Measurements from ENCODE around the gene FGD4.
A peak's percentile ranks its signal among the peaks of the same experiment; 100 is the strongest.
"Not testable (repeated sequence)": the region's sequence is repeated elsewhere in the genome, so short reads cannot be mapped to it uniquely, and the experiment has no call there.

FGD4 gene

DNA sequence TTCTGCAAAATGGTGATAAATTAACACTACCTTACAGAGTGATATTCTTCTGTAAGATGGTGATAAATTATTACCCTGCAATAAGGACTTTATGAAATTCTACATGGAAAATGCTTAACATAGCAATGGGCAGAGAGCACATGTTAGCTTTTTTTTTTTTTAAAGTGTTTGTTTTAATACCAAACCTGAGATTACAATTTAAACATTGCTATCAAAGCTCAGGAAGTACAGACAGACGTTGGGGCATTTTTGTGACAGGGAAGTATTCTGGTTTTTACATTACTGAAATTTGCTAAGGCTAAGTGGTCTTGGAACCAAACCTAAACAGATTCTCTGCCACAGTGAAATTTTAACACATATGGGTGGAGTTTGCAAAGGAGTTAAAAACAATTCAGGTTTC is 133.1 kb downstream of the FGD4 start:
- Histone ChIP-seq H3K27me3 (ENCODE audit: control insufficient read depth in 2 of 2, insufficient read depth in 2 of 2, low read length in 2 of 2) (no peaks in the 10 kb centered on the region), H3K27ac (ENCODE audit: low read depth in 2 of 2, low read length in 2 of 2) (peak overlapping the region in 1 of 2 donors; percentile 31), H3K4me3 (ENCODE audit: low read length in 2 of 2) (no peak overlapping the region), H3K9ac (ENCODE audit: low read depth in 1 of 2, low read length in 2 of 2) (no peak overlapping the region), H3K9me3 (ENCODE audit: control insufficient read depth in 2 of 2, low read length in 2 of 2) (no peaks in the 10 kb centered on the region), H3K36me3 (ENCODE audit: control insufficient read depth in 2 of 2, insufficient read depth in 2 of 2, low read length in 2 of 2) (no peaks in the 10 kb centered on the region), H3K4me1 (ENCODE audit: control insufficient read depth in 2 of 2, insufficient read depth in 2 of 2, low read length in 2 of 2) (peaks cover 16 to 34% of the 10 kb centered on the region in 2 donors)

DNA sequence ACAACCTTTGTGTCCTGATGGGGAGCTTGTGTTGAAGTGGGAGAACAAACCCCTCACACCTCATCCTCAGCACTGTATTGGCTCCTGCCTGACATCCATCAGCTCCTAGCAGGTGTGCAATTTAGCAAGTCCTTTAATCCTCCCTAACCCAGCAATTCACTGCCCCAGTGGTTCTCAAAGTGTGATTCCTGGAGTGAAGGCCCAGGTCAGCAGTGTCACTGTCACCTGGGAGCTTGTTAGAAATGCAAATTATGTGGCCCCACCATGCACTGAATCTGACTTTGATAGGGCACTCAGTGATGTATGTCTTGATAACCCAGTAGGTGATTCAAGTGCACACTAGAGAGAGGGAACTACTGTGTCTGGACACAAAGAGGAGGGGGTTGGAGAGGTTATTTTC is 133.6 kb downstream of the FGD4 start:
- Histone ChIP-seq H3K9ac (ENCODE audit: low read depth in 1 of 2, low read length in 2 of 2) (no peak overlapping the region), H3K4me1 (ENCODE audit: control insufficient read depth in 2 of 2, insufficient read depth in 2 of 2, low read length in 2 of 2) (peaks cover 16 to 34% of the 10 kb centered on the region in 2 donors), H3K36me3 (ENCODE audit: control insufficient read depth in 2 of 2, insufficient read depth in 2 of 2, low read length in 2 of 2) (no peaks in the 10 kb centered on the region), H3K4me3 (ENCODE audit: low read length in 2 of 2) (no peak overlapping the region), H3K9me3 (ENCODE audit: control insufficient read depth in 2 of 2, low read length in 2 of 2) (no peaks in the 10 kb centered on the region), H3K27ac (ENCODE audit: low read depth in 2 of 2, low read length in 2 of 2) (peak overlapping the region; percentile 31 to 66), H3K27me3 (ENCODE audit: control insufficient read depth in 2 of 2, insufficient read depth in 2 of 2, low read length in 2 of 2) (no peaks in the 10 kb centered on the region)

DNA sequence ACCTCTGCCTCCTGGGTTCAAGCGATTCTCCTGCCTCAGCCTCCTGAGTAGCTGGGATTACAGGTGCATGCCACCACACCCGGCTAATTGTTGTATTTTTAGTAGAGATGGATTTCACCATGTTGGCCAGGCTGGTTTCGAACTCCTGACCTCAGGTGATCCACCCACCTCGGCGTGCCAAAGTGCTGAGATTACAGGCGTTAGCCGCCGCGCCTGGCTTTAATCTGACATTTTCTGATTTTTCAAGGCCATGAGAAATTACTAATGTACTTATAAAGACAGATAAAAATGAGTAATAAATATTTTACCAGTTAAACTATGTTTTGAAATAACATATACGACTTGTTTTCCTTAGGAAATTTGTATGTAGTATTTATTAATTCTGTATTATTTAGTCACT is 134.1 kb downstream of the FGD4 start:
- not testable (repeated sequence) for H3K36me3 ChIP-seq (ENCODE audit: control insufficient read depth in 2 of 2, insufficient read depth in 2 of 2, low read length in 2 of 2); H3K9me3 ChIP-seq (ENCODE audit: control insufficient read depth in 2 of 2, low read length in 2 of 2); H3K27me3 ChIP-seq (ENCODE audit: control insufficient read depth in 2 of 2, insufficient read depth in 2 of 2, low read length in 2 of 2)
- Histone ChIP-seq H3K27ac (ENCODE audit: low read depth in 2 of 2, low read length in 2 of 2) (peak overlapping the region; percentile 74 to 79), H3K4me3 (ENCODE audit: low read length in 2 of 2) (peak overlapping the region; percentile 59 to 73), H3K4me1 (ENCODE audit: control insufficient read depth in 2 of 2, insufficient read depth in 2 of 2, low read length in 2 of 2) (peaks cover 16 to 34% of the 10 kb centered on the region in 2 donors), H3K9ac (ENCODE audit: low read depth in 1 of 2, low read length in 2 of 2) (peak overlapping the region in 1 of 2 donors; percentile 57)

DNA sequence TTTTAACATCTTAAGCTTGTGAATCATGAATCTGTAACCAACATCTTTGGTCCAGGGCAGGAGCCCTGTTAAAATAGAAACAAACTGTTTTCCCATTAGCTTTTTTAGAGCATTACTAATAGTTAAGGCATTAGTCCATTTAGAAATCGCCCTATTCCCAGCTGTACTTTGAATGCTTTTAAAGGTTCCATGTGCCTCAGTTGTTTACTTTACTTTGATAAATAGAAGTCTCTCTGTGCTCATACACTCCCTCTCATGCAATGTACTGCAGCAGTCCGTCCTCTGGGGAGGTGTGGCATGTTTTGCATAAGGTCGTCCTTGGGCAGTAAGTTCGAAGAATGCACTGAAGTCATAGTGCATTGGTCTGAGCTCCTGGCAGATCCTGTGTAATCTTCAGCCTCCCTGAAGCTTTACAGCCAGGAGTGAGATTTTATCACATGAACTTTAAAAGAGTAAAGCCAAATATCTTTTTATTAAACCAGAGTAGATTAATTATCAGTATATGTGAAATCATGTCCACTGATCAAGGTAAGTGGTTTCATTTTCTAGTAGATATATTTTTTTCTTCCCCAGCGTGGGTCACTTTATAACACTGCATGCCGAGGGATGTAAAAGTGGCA is 134.7 kb downstream of the FGD4 start:
- H3K27me3 ChIP-seq (ENCODE audit: control insufficient read depth in 2 of 2, insufficient read depth in 2 of 2, low read length in 2 of 2), result no peaks in the 10 kb centered on the region
- peak overlapping the region; percentile 74 to 79 for H3K27ac ChIP-seq (ENCODE audit: low read depth in 2 of 2, low read length in 2 of 2)
- no peaks in the 10 kb centered on the region for H3K36me3 ChIP-seq (ENCODE audit: control insufficient read depth in 2 of 2, insufficient read depth in 2 of 2, low read length in 2 of 2)
- peak overlapping the region; percentile 59 to 73 for H3K4me3 ChIP-seq (ENCODE audit: low read length in 2 of 2)
- no peaks in the 10 kb centered on the region for H3K9me3 ChIP-seq (ENCODE audit: control insufficient read depth in 2 of 2, low read length in 2 of 2)
- H3K4me1 ChIP-seq (ENCODE audit: control insufficient read depth in 2 of 2, insufficient read depth in 2 of 2, low read length in 2 of 2), result peaks cover 16 to 34% of the 10 kb centered on the region in 2 donors
- H3K9ac ChIP-seq (ENCODE audit: low read depth in 1 of 2, low read length in 2 of 2), result peak overlapping the region; percentile 48 to 57

DNA sequence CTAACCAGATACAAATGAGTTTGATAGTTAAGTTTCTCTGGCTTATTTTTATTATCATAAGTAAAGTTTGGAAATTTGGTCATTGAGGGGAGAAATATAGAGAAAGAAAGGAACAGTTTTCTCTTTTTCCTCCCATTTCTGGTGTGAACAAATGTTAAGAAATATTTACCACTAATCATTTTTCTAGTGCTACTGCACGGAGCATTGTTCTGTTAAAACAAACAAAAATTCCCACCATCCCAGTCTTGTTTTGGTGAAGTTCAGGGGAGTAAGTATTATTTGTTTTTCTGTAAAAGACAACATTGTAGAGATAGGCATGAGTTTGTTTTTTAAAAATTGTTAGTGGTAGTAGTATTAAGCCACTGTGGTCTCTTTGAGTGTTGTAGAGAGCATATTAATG is 135.3 kb downstream of the FGD4 start:
- H3K9ac ChIP-seq (ENCODE audit: low read depth in 1 of 2, low read length in 2 of 2), result peak overlapping the region; percentile 48 to 57
- H3K4me1 ChIP-seq (ENCODE audit: control insufficient read depth in 2 of 2, insufficient read depth in 2 of 2, low read length in 2 of 2), result peaks cover 16 to 34% of the 10 kb centered on the region in 2 donors
- H3K4me3 ChIP-seq (ENCODE audit: low read length in 2 of 2), result peak overlapping the region; percentile 59 to 73
- no peaks in the 10 kb centered on the region for H3K36me3 ChIP-seq (ENCODE audit: control insufficient read depth in 2 of 2, insufficient read depth in 2 of 2, low read length in 2 of 2)
- H3K27me3 ChIP-seq (ENCODE audit: control insufficient read depth in 2 of 2, insufficient read depth in 2 of 2, low read length in 2 of 2), result no peaks in the 10 kb centered on the region
- peak overlapping the region; percentile 74 to 79 for H3K27ac ChIP-seq (ENCODE audit: low read depth in 2 of 2, low read length in 2 of 2)
- no peaks in the 10 kb centered on the region for H3K9me3 ChIP-seq (ENCODE audit: control insufficient read depth in 2 of 2, low read length in 2 of 2)

GRCh38 chr12:32535288-32535999 is 136.1 kb downstream of the FGD4 start:
- Histone ChIP-seq H3K27me3 (ENCODE audit: control insufficient read depth in 2 of 2, insufficient read depth in 2 of 2, low read length in 2 of 2) (no peaks in the 10 kb centered on the region), H3K27ac (ENCODE audit: low read depth in 2 of 2, low read length in 2 of 2) (peak overlapping the region; percentile 74 to 79), H3K9ac (ENCODE audit: low read depth in 1 of 2, low read length in 2 of 2) (peak overlapping the region; percentile 48 to 57), H3K4me1 (ENCODE audit: control insufficient read depth in 2 of 2, insufficient read depth in 2 of 2, low read length in 2 of 2) (peaks cover 16 to 34% of the 10 kb centered on the region in 2 donors), H3K36me3 (ENCODE audit: control insufficient read depth in 2 of 2, insufficient read depth in 2 of 2, low read length in 2 of 2) (no peaks in the 10 kb centered on the region), H3K9me3 (ENCODE audit: control insufficient read depth in 2 of 2, low read length in 2 of 2) (no peaks in the 10 kb centered on the region), H3K4me3 (ENCODE audit: low read length in 2 of 2) (peak overlapping the region; percentile 59 to 73)

DNA sequence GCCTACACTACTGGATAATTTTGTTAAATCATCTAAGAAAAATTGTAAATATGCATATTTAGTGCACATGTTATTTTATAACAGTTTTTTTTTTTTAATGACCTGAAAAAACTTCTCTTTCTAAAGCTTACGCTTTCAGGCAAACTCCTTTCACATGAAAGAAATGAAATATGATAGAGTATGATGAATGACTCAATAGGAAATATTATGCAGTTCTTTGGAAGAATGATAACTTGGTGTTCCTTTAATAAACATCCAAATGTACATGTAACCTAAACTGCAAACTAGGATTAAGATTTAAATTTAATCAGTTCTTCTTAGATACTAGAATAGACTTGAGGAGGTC is 136.6 kb downstream of the FGD4 start:
- peak overlapping the region in 1 of 2 donors; percentile 79 for H3K27ac ChIP-seq (ENCODE audit: low read depth in 2 of 2, low read length in 2 of 2)

GRCh38 chr12:32541754-32542374 is 142.5 kb downstream of the FGD4 start:
- Histone ChIP-seq H3K9me3 (ENCODE audit: control insufficient read depth in 2 of 2, low read length in 2 of 2) (no peaks in the 10 kb centered on the region), H3K4me1 (ENCODE audit: control insufficient read depth in 2 of 2, insufficient read depth in 2 of 2, low read length in 2 of 2) (peaks cover 0 to 10% of the 10 kb centered on the region in 2 donors), H3K4me3 (ENCODE audit: low read length in 2 of 2) (no peak overlapping the region), H3K36me3 (ENCODE audit: control insufficient read depth in 2 of 2, insufficient read depth in 2 of 2, low read length in 2 of 2) (peaks cover 0 to 4% of the 10 kb centered on the region in 2 donors), H3K27ac (ENCODE audit: low read depth in 2 of 2, low read length in 2 of 2) (no peak overlapping the region), H3K27me3 (ENCODE audit: control insufficient read depth in 2 of 2, insufficient read depth in 2 of 2, low read length in 2 of 2) (no peaks in the 10 kb centered on the region), H3K9ac (ENCODE audit: low read depth in 1 of 2, low read length in 2 of 2) (no peak overlapping the region)

More for the DNA sequence above, 136.6 kb downstream of the FGD4 start:
- peak overlapping the region in 1 of 2 donors; percentile 57 for H3K9ac ChIP-seq (ENCODE audit: low read depth in 1 of 2, low read length in 2 of 2)
- H3K9me3 ChIP-seq (ENCODE audit: control insufficient read depth in 2 of 2, low read length in 2 of 2), result no peaks in the 10 kb centered on the region
- H3K4me3 ChIP-seq (ENCODE audit: low read length in 2 of 2), result peak overlapping the region in 1 of 2 donors; percentile 73
- H3K36me3 ChIP-seq (ENCODE audit: control insufficient read depth in 2 of 2, insufficient read depth in 2 of 2, low read length in 2 of 2), result no peaks in the 10 kb centered on the region
- no peaks in the 10 kb centered on the region for H3K27me3 ChIP-seq (ENCODE audit: control insufficient read depth in 2 of 2, insufficient read depth in 2 of 2, low read length in 2 of 2)
- peaks cover 16 to 34% of the 10 kb centered on the region in 2 donors for H3K4me1 ChIP-seq (ENCODE audit: control insufficient read depth in 2 of 2, insufficient read depth in 2 of 2, low read length in 2 of 2)

GRCh38 chr12:32542428-32543229 is 143.3 kb downstream of the FGD4 start:
- H3K27me3 ChIP-seq (ENCODE audit: control insufficient read depth in 2 of 2, insufficient read depth in 2 of 2, low read length in 2 of 2), result no peaks in the 10 kb centered on the region
- H3K9me3 ChIP-seq (ENCODE audit: control insufficient read depth in 2 of 2, low read length in 2 of 2), result no peaks in the 10 kb centered on the region
- no peak overlapping the region for H3K9ac ChIP-seq (ENCODE audit: low read depth in 1 of 2, low read length in 2 of 2)
- no peak overlapping the region for H3K27ac ChIP-seq (ENCODE audit: low read depth in 2 of 2, low read length in 2 of 2)
- no peak overlapping the region for H3K4me3 ChIP-seq (ENCODE audit: low read length in 2 of 2)
- peaks cover 0 to 4% of the 10 kb centered on the region in 2 donors for H3K36me3 ChIP-seq (ENCODE audit: control insufficient read depth in 2 of 2, insufficient read depth in 2 of 2, low read length in 2 of 2)
- H3K4me1 ChIP-seq (ENCODE audit: control insufficient read depth in 2 of 2, insufficient read depth in 2 of 2, low read length in 2 of 2), result peaks cover 0 to 8% of the 10 kb centered on the region in 2 donors
